GM21360 (cell line): ENCODE results near the gene SH3BP2.

Experiments
- ATAC-seq: cut with Tn5 transposase; IDR thresholded peaks from one replicate; pipeline ENCODE4 v1.9.1; 2021; ENCODE audit warnings: mild to moderate bottlenecking, moderate library complexity; ENCODE audit not compliant: unreplicated experiment

The SH3BP2 gene

GRCh38 chr4:2789793-2790582 is 2.9 kb upstream of the SH3BP2 start:
- no peak for ATAC-seq

- ATAC-seq, result no peak
Measured at GRCh38 chr4:2790583-2791517, 2.0 kb upstream of the SH3BP2 start.

GRCh38 chr4:2791518-2792395 is 1.1 kb upstream of the SH3BP2 start:
- no peak for ATAC-seq

- no peak for ATAC-seq
Measured at GRCh38 chr4:2792396-2792710, 532 bp upstream of the SH3BP2 start.

- ATAC-seq, result no peak
Measured at GRCh38 chr4:2793586-2794485, 951 bp downstream of the SH3BP2 start.

- ATAC-seq, result no peak
Measured at GRCh38 chr4:2794486-2795299, 1.8 kb downstream of the SH3BP2 start.

GRCh38 chr4:2795300-2795892 is 2.5 kb downstream of the SH3BP2 start:
- ATAC-seq, result no peak

GRCh38 chr4:2795893-2796848 is 3.3 kb downstream of the SH3BP2 start:
- no peak for ATAC-seq

GRCh38 chr4:2796849-2797544 is 4.1 kb downstream of the SH3BP2 start:
- ATAC-seq, result no peak

- no peak for ATAC-seq
Measured at GRCh38 chr4:2797545-2798305, 4.8 kb downstream of the SH3BP2 start.

- ATAC-seq, result peak; percentile 35
Measured at GRCh38 chr4:2798399-2799223, 5.7 kb downstream of the SH3BP2 start.

- no peak for ATAC-seq
Measured at GRCh38 chr4:2799224-2799911, 6.5 kb downstream of the SH3BP2 start.

- ATAC-seq, result no peak
Measured at GRCh38 chr4:2799971-2800690, 7.2 kb downstream of the SH3BP2 start.
